Liver (tissue), 9 donors: Measurements from ENCODE around the gene NSMF. TPM values are rescaled to one million over a fixed set of nuclear protein-coding genes. Genes with fewer than 3 reads are reported as not detected.

Source experiments
- DNase-seq: peaks from one replicate; pipeline ENCODE4 v3.0.0-alpha.2; 2017; ENCODE audit warnings: low spot score
- H3K27ac ChIP-seq, 2 donors: one replicate each; pipeline ENCODE4 v1.7.0; 2013; ENCODE audit warnings: inconsistent platforms in 2 of 2, low read length in 2 of 2, control low read depth in 1 of 2, low read depth in 1 of 2, mild to moderate bottlenecking in 1 of 2
- H3K27me3 ChIP-seq, 4 donors: one replicate each; pipeline versions ENCODE4 v1.6.1 to v1.7.0; 2013; ENCODE audit warnings: low read length in 3 of 4, inconsistent platforms in 1 of 4, mild to moderate bottlenecking in 1 of 4, moderate library complexity in 1 of 4; ENCODE audit not compliant: control insufficient read depth in 4 of 4, insufficient read depth in 4 of 4
- H3K36me3 ChIP-seq, 4 donors: one replicate each; pipeline versions ENCODE4 v1.6.1 to v1.7.0; 2013; ENCODE audit warnings: low read length in 3 of 4, mild to moderate bottlenecking in 3 of 4, low read depth in 1 of 4, moderate library complexity in 1 of 4; ENCODE audit not compliant: control insufficient read depth in 4 of 4, insufficient read depth in 3 of 4
- H3K4me1 ChIP-seq, 4 donors: one replicate each; pipeline versions ENCODE4 v1.6.1 to v1.7.0; 2013; ENCODE audit warnings: low read length in 3 of 4, mild to moderate bottlenecking in 3 of 4, moderate library complexity in 1 of 4; ENCODE audit not compliant: control insufficient read depth in 4 of 4, insufficient read depth in 4 of 4
- H3K4me3 ChIP-seq, 3 donors: one replicate each; pipeline versions ENCODE4 v1.6.1 to v1.7.0; 2013; ENCODE audit warnings: low read length in 3 of 3, control low read depth in 1 of 3, low read depth in 1 of 3, mild to moderate bottlenecking in 1 of 3
- H3K9ac ChIP-seq, 2 donors: one replicate each; pipeline ENCODE4 v1.7.0; 2013; ENCODE audit warnings: low read length in 2 of 2, mild to moderate bottlenecking in 2 of 2, moderate library complexity in 2 of 2, control low read depth in 1 of 2, low read depth in 1 of 2
- H3K9me3 ChIP-seq, 4 donors: one replicate each; pipeline versions ENCODE4 v1.6.1 to v1.7.0; 2013; ENCODE audit warnings: low read length in 3 of 4; ENCODE audit not compliant: control insufficient read depth in 4 of 4
- EGR1 ChIP-seq, 2 donors: IDR thresholded peaks; 2 replicates each; pipeline ENCODE4 v1.6.1; 2016 to 2018; ENCODE audit warnings: antibody characterized with exemption in 2 of 2, low read depth in 2 of 2
- FOXA1 ChIP-seq: IDR thresholded peaks from 2 replicates; pipeline ENCODE4 v1.6.1; 2016; ENCODE audit warnings: antibody characterized with exemption
- FOXA2 ChIP-seq: IDR thresholded peaks from 2 replicates; pipeline ENCODE4 v1.6.1; 2016; ENCODE audit warnings: antibody characterized with exemption
- GABPA ChIP-seq, 2 donors: IDR thresholded peaks in 1 of 2; conservative IDR thresholded peaks in 1 of 2; 2 replicates each; pipeline ENCODE4 v1.6.1; 2016; ENCODE audit warnings: antibody characterized with exemption in 2 of 2, mild to moderate bottlenecking in 1 of 2, moderate library complexity in 1 of 2
- HNF4A ChIP-seq, 2 donors: conservative IDR thresholded peaks; 2 replicates each; pipeline ENCODE4 v1.6.1; 2016; ENCODE audit warnings: antibody characterized with exemption in 2 of 2, mild to moderate bottlenecking in 2 of 2
- HNF4G ChIP-seq: IDR thresholded peaks from 2 replicates; pipeline ENCODE4 v1.6.1; 2016; ENCODE audit warnings: antibody characterized with exemption
- JUND ChIP-seq, 2 donors: IDR thresholded peaks; 2 replicates each; pipeline ENCODE4 v1.6.1; 2016; ENCODE audit warnings: antibody characterized with exemption in 2 of 2
- NR2F2 ChIP-seq: IDR thresholded peaks from 2 replicates; pipeline ENCODE4 v1.6.1; 2016; ENCODE audit warnings: antibody characterized with exemption
- RAD21 ChIP-seq, 2 donors: IDR thresholded peaks; 2 replicates each; pipeline ENCODE4 v1.6.1; 2016; ENCODE audit warnings: antibody characterized with exemption in 2 of 2, mild to moderate bottlenecking in 2 of 2
- RXRA ChIP-seq, 2 donors: IDR thresholded peaks; 2 replicates each; pipeline ENCODE4 v1.6.1; 2017 to 2018; ENCODE audit warnings: antibody characterized with exemption in 2 of 2, mild to moderate bottlenecking in 1 of 2
- SP1 ChIP-seq: IDR thresholded peaks from 2 replicates; pipeline ENCODE4 v1.6.1; 2018; ENCODE audit warnings: antibody characterized with exemption, mild to moderate bottlenecking
- TAF1 ChIP-seq: conservative IDR thresholded peaks from 2 replicates; pipeline ENCODE4 v1.6.1; 2016; ENCODE audit warnings: antibody characterized with exemption, mild to moderate bottlenecking
- YY1 ChIP-seq: IDR thresholded peaks from 2 replicates; pipeline ENCODE4 v1.6.1; 2016; ENCODE audit warnings: antibody characterized with exemption, mild to moderate bottlenecking
- WGBS: extraction: QIAGEN DNeasy Blood & Tissue Kit; methylation state at CpG from one replicate; pipeline ENCODE4 v1.1.7; 2013; 5-methylcytosine and 5-hydroxymethylcytosine counted together
- polyA plus RNA-seq, 2 donors: library from polyadenylated mRNA; stranded (reverse) in 1 of 2; unstranded in 1 of 2; fragments of 200-250 nt in 1 of 2; fragments of >200 nt in 1 of 2; fragmentation: Nextera tagmentation in 1 of 2; extraction: Ambion mirVana in 1 of 2; gene quantifications; one replicate each; pipeline versions ENCODE4 v1.2.1 to v1.2.3, GENCODE V29; 2013 to 2015
- total RNA-seq, 2 donors: library from RNA; depleted of rRNA; stranded (reverse); fragments of >200 nt; gene quantifications; one replicate each; pipeline ENCODE4 v1.2.3, GENCODE V29; 2014
- TF ChIP-seq, protein P1 (sequence below): IDR thresholded peaks from 2 replicates; pipeline ENCODE4 v1.6.1; 2016; ENCODE audit warnings: antibody characterized with exemption
- TF ChIP-seq, protein P2 (sequence below): IDR thresholded peaks from 2 replicates; pipeline ENCODE4 v1.6.1; 2016; ENCODE audit warnings: antibody characterized with exemption
- TF ChIP-seq, protein P3 (sequence below): fragments of 150-350 bp; IDR thresholded peaks from 2 replicates; pipeline ENCODE4 v1.5.1; 2017; ENCODE audit warnings: improper control_type of control experiment, low read depth, low read length; ENCODE audit not compliant: missing input control
- TF ChIP-seq, protein P4 (sequence below): IDR thresholded peaks from 2 replicates; pipeline ENCODE4 v1.6.1; 2016; ENCODE audit warnings: antibody characterized with exemption
- TF ChIP-seq, protein P5 (sequence below): IDR thresholded peaks from 2 replicates; pipeline ENCODE4 v1.6.1; 2016; ENCODE audit warnings: antibody characterized with exemption, mild to moderate bottlenecking
- donor health status: healthy.
- donor health status: healthy.
- donor health status: healthy.
- donor health status: healthy.
- donor health status: healthy.

The NSMF gene
- total and polyA plus RNA-seq, 4 donors: 1.7 to 13.5 (median 8.7) TPM

DNA sequence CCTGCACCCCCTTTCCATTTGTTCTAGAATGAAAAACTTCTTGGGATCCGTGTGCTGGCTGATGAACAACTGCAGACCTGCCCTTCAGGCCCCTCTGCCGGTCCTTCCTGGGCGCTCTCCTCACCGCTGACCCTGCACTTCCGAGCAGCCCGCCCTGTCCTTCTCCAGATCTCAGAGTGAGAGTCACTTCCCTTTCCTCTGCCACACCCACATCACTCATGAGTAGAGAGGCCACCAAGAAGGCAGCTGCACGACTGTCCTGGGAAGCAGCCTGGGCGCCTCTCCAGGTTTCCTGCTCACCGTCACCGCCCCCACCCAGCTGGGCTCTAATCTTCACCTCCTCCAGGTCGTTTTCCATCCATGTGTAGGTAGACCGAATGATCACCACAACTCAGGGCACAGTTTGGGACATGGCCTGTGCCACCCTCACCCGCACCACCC is 35.0 kb upstream of the NSMF start:
- Histone ChIP-seq H3K4me3 (no peak overlapping the region), H3K9ac (no peak overlapping the region), H3K4me1 (no peaks in the 10 kb centered on the region), H3K9me3 (no peaks in the 10 kb centered on the region), H3K27me3 (no peaks in the 10 kb centered on the region), H3K27ac (no peak overlapping the region), H3K36me3 (peaks cover 0 to 19% (median 5%) of the 10 kb centered on the region in 4 donors)
- TF ChIP-seq YY1 (no peak), HNF4A (conservative IDR thresholded peaks at IDR 0.05) (no peak), JUND (IDR thresholded peaks at IDR 0.05) (no peak), TAF1 (no peak), RXRA (IDR thresholded peaks at IDR 0.05) (no peak)
- TF ChIP-seq, protein P1, sequence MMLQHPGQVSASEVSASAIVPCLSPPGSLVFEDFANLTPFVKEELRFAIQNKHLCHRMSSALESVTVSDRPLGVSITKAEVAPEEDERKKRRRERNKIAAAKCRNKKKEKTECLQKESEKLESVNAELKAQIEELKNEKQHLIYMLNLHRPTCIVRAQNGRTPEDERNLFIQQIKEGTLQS: no peak
- 77% methylated on average over 13 of the region's 13 CpGs for WGBS
- DNase-seq: no peak

DNA sequence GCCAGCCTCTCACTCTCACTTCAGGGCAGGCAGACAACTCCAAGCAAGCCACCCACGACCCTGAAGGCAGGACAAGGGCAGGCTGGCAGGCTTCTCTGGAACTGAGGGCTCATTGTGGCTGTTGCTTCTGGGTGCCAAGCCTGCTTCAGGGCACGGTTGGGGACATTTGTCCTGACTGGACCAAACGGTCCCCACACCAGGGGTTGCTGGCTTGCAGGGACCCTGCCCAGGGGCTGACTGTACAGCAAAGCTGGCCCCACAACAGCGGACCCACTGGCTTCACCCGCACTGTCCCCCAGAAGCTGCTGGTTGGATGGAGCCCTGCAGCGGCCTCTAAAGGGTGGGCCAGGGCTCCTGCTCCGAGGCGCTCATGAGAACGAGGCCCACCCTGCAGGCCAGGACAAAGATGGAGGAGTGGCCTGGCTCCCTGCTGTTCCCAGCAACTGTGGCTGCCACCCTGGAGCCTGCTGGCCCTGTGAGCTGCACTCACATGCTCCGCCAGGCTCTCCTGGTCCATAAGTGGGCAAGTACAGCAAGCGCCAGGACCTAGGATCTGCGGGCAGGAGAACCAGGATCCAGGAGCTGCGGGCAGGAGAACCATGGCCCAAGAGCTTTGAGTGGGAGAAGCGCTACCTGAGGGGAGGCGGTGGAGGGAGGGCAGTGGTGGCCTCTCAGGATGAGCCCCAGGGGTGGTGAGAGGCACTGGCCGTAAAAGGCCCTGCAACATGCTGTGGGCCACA is 34.4 kb upstream of the NSMF start:
- no peaks in the 10 kb centered on the region for H3K9me3 ChIP-seq
- TF ChIP-seq EGR1 (IDR thresholded peaks at IDR 0.05; ENCODE audit: low read depth in 2 of 2) (no peak), GABPA (IDR thresholded peaks at IDR 0.05 in 1 of 2, conservative IDR thresholded peaks at IDR 0.05 in 1 of 2) (no peak), FOXA2 (no peak), RXRA (IDR thresholded peaks at IDR 0.05) (no peak), TAF1 (no peak), NR2F2 (no peak), SP1 (no peak), FOXA1 (no peak), YY1 (no peak), HNF4A (conservative IDR thresholded peaks at IDR 0.05) (no peak), JUND (IDR thresholded peaks at IDR 0.05) (no peak), RAD21 (IDR thresholded peaks at IDR 0.05) (no peak), HNF4G (no peak)
- TF ChIP-seq, protein P2, sequence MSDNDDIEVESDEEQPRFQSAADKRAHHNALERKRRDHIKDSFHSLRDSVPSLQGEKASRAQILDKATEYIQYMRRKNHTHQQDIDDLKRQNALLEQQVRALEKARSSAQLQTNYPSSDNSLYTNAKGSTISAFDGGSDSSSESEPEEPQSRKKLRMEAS: no peak
- TF ChIP-seq, protein P3, sequence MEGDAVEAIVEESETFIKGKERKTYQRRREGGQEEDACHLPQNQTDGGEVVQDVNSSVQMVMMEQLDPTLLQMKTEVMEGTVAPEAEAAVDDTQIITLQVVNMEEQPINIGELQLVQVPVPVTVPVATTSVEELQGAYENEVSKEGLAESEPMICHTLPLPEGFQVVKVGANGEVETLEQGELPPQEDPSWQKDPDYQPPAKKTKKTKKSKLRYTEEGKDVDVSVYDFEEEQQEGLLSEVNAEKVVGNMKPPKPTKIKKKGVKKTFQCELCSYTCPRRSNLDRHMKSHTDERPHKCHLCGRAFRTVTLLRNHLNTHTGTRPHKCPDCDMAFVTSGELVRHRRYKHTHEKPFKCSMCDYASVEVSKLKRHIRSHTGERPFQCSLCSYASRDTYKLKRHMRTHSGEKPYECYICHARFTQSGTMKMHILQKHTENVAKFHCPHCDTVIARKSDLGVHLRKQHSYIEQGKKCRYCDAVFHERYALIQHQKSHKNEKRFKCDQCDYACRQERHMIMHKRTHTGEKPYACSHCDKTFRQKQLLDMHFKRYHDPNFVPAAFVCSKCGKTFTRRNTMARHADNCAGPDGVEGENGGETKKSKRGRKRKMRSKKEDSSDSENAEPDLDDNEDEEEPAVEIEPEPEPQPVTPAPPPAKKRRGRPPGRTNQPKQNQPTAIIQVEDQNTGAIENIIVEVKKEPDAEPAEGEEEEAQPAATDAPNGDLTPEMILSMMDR: no peak
- TF ChIP-seq, protein P1: no peak
- TF ChIP-seq, protein P4, sequence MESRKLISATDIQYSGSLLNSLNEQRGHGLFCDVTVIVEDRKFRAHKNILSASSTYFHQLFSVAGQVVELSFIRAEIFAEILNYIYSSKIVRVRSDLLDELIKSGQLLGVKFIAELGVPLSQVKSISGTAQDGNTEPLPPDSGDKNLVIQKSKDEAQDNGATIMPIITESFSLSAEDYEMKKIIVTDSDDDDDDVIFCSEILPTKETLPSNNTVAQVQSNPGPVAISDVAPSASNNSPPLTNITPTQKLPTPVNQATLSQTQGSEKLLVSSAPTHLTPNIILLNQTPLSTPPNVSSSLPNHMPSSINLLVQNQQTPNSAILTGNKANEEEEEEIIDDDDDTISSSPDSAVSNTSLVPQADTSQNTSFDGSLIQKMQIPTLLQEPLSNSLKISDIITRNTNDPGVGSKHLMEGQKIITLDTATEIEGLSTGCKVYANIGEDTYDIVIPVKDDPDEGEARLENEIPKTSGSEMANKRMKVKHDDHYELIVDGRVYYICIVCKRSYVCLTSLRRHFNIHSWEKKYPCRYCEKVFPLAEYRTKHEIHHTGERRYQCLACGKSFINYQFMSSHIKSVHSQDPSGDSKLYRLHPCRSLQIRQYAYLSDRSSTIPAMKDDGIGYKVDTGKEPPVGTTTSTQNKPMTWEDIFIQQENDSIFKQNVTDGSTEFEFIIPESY: no peak
- TF ChIP-seq, protein P5, sequence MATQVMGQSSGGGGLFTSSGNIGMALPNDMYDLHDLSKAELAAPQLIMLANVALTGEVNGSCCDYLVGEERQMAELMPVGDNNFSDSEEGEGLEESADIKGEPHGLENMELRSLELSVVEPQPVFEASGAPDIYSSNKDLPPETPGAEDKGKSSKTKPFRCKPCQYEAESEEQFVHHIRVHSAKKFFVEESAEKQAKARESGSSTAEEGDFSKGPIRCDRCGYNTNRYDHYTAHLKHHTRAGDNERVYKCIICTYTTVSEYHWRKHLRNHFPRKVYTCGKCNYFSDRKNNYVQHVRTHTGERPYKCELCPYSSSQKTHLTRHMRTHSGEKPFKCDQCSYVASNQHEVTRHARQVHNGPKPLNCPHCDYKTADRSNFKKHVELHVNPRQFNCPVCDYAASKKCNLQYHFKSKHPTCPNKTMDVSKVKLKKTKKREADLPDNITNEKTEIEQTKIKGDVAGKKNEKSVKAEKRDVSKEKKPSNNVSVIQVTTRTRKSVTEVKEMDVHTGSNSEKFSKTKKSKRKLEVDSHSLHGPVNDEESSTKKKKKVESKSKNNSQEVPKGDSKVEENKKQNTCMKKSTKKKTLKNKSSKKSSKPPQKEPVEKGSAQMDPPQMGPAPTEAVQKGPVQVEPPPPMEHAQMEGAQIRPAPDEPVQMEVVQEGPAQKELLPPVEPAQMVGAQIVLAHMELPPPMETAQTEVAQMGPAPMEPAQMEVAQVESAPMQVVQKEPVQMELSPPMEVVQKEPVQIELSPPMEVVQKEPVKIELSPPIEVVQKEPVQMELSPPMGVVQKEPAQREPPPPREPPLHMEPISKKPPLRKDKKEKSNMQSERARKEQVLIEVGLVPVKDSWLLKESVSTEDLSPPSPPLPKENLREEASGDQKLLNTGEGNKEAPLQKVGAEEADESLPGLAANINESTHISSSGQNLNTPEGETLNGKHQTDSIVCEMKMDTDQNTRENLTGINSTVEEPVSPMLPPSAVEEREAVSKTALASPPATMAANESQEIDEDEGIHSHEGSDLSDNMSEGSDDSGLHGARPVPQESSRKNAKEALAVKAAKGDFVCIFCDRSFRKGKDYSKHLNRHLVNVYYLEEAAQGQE: no peak
- no peak overlapping the region for H3K27ac ChIP-seq
- H3K27me3 ChIP-seq: no peaks in the 10 kb centered on the region
- H3K36me3 ChIP-seq: peaks cover 0 to 23% (median 4%) of the 10 kb centered on the region in 4 donors
- no peak overlapping the region for H3K4me3 ChIP-seq
- 96% methylated on average over 16 of the region's 16 CpGs for WGBS
- H3K9ac ChIP-seq: no peak overlapping the region
- no peak for DNase-seq
- H3K4me1 ChIP-seq: no peaks in the 10 kb centered on the region
